ENCODE measurements around the gene FILIP1L. TPM values are rescaled to one million over a fixed set of nuclear protein-coding genes. Genes with fewer than 3 reads are reported as not detected.

Gene FILIP1L
- total RNA-seq, 2 experiments from 2014 or later = 0.10 to 0.17 TPM

GRCh38 chr3:99799422-99799821 lies 314.9 kb downstream of the FILIP1L start:
- H3K36me3 Mint-ChIP-seq = peaks cover 4% of the 10 kb centered on the region
- ChIA-PET POLR2A (no interaction called here), CTCF (interaction anchor here (1.2 kb wide), 1 partner anchor 9 kb away, joined by 4 read pairs; no protein-coding TSS in a partner anchor)
- H3K4me1 Mint-ChIP-seq (ENCODE audit: low read depth) = no peaks in the 10 kb centered on the region
- DNase-seq = no peak
- no peak overlapping the region for H3K4me3 Mint-ChIP-seq
- intact Hi-C loops (cut with micrococcal nuclease) = no loop called here
- H3K27me3 Mint-ChIP-seq = no peaks in the 10 kb centered on the region
- peaks cover 6% of the 10 kb centered on the region for H3K9me3 Mint-ChIP-seq
- H3K27ac Mint-ChIP-seq = no peak overlapping the region

GRCh38 chr3:99795573-99795972 lies 318.7 kb downstream of the FILIP1L start:
- intact Hi-C loops (cut with micrococcal nuclease) = no loop called here
- no peaks in the 10 kb centered on the region for H3K4me1 Mint-ChIP-seq (ENCODE audit: low read depth)
- no peak overlapping the region for H3K27ac Mint-ChIP-seq
- H3K4me3 Mint-ChIP-seq = no peak overlapping the region
- DNase-seq = no peak
- H3K9me3 Mint-ChIP-seq = no peaks in the 10 kb centered on the region
- no peaks in the 10 kb centered on the region for H3K36me3 Mint-ChIP-seq
- CTCF ChIA-PET = no interaction called here
- POLR2A ChIA-PET = no interaction called here
- H3K27me3 Mint-ChIP-seq = no peaks in the 10 kb centered on the region

DNA sequence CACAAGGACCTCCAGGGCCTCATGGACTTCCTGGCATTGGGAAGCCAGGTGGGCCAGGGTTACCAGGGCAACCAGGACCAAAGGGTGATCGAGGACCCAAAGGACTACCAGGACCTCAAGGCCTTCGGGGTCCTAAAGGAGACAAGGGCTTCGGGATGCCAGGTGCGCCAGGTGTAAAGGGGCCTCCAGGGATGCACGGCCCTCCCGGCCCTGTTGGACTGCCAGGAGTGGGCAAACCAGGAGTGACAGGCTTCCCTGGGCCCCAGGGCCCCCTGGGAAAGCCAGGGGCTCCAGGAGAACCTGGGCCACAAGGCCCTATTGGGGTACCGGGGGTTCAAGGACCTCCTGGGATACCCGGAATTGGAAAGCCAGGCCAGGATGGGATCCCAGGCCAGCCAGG lies 319.8 kb downstream of the FILIP1L start:
- H3K9me3 Mint-ChIP-seq = no peaks in the 10 kb centered on the region
- no peaks in the 10 kb centered on the region for H3K27me3 Mint-ChIP-seq
- intact Hi-C loops (cut with micrococcal nuclease) = no loop called here
- no peak overlapping the region for H3K4me3 Mint-ChIP-seq
- H3K4me1 Mint-ChIP-seq (ENCODE audit: low read depth) = no peaks in the 10 kb centered on the region
- ChIA-PET POLR2A (no interaction called here), CTCF (no interaction called here)
- no peaks in the 10 kb centered on the region for H3K36me3 Mint-ChIP-seq
- no peak for DNase-seq
- peak overlapping the region; percentile 30 for H3K27ac Mint-ChIP-seq

DNA sequence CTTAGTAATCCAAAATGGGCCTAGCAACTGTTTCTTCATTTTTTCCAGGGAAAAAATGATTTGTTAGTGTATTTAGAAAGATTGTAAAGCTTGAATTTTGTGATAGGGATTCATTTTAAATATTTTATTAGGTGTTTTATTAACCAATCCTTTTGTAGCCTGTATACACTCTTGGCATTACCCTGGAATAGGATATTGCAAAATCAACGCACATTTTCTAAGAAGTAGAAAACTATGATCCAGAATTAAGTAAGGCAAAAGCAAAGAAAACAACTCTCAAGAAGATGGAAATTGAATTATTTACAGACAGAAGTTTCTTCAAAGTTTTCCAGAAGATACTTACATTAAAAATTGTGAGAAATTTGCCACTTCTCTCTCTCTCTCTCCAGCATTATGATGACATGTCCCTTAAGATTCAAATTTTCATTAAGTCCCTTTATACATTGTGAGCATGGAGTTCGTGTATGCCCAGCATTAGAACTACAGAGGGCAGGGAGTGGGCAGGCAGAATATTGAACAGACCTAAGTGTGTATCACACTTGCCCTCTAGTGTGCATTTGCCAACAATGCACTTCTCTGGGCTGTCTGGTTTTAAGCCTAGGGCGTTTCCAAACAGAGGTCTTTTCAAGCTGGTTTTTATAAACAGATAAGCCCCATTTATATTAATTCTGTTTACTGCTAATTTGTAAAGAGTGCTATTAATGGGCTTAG lies 325.1 kb downstream of the FILIP1L start:
- no peaks in the 10 kb centered on the region for H3K27me3 Mint-ChIP-seq
- intact Hi-C loops (cut with micrococcal nuclease) = no loop called here
- CTCF ChIA-PET = interaction anchor here (1.1 kb wide), 2 partner anchors 22 to 231 kb away, joined by 3 to 4 read pairs; no protein-coding TSS in a partner anchor

More for the DNA sequence above, 325.1 kb downstream of the FILIP1L start:
- DNase-seq = peak; percentile 17
- POLR2A ChIA-PET = no interaction called here
- Mint-ChIP-seq H3K4me1 (ENCODE audit: low read depth) (no peaks in the 10 kb centered on the region), H3K4me3 (no peak overlapping the region), H3K9me3 (no peaks in the 10 kb centered on the region), H3K36me3 (no peaks in the 10 kb centered on the region), H3K27ac (no peak overlapping the region)

Small RNA genes within 50 kb of the gene (microRNA-seq; reads per million reads assigned to microRNA genes)
- not detected for gene MIR3921 (ENCODE audit: borderline microRNAs expressed, borderline number of aligned reads, borderline replicate concordance)

Other genes with a start within 250 kb of the FILIP1L start
- 10 to 100 TPM; 17.8 to 22.7 TPM for gene TBC1D23, start 146.5 kb upstream of the FILIP1L start, total RNA-seq
- gene NIT2, start 220.3 kb upstream of the FILIP1L start, total RNA-seq = 10 to 100 TPM; 65.3 to 65.7 TPM

All from activated CD4-positive, alpha-beta memory T cell treated with anti-CD3 and anti-CD28 coated beads for 36 hours (primary cell).